Astrocyte of the spinal cord (primary cell): Measurements from ENCODE around the gene CORO1C.

Experiments
- DNase-seq: peaks from one replicate; pipeline ENCODE4 v3.0.0; 2011; ENCODE audit warnings: low read depth, low spot score
- H3K4me3 ChIP-seq: 2 replicates; pipeline ENCODE4 v1.5.1; 2011; ENCODE audit warnings: low read depth, mild to moderate bottlenecking, low read length, moderate library complexity
- in situ Hi-C: cut with HindIII; loops from 2 replicates; pipeline ENCODE4 v1.10.0; 2017; ENCODE audit warnings: low sequenced_read_pairs
- TF ChIP-seq, protein P1 (sequence below): IDR thresholded peaks from 2 replicates; pipeline ENCODE4 v1.5.1; 2012; ENCODE audit warnings: low read depth, mild to moderate bottlenecking, low read length, inconsistent platforms

CORO1C gene

DNA sequence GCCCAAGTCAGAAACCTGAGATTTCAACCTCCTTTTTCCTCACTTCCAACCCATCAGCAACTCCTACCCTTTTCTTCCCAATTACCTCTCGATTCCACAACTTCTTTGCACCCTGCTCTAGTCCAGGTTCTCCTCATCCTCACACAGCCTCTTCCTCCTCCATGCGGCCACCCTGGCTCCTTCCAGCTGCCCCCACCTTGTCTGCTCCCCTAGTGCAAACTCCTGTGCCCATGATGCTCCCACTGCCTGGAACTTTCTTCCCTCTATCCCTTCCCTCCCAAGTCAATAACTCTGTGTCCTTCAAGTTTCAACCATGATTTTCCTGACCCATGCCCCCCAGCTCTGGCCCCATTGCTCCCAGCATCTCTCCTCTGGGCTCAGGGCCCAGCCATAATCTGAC, 115.0 kb downstream of the CORO1C start:
- TF ChIP-seq, protein P1, sequence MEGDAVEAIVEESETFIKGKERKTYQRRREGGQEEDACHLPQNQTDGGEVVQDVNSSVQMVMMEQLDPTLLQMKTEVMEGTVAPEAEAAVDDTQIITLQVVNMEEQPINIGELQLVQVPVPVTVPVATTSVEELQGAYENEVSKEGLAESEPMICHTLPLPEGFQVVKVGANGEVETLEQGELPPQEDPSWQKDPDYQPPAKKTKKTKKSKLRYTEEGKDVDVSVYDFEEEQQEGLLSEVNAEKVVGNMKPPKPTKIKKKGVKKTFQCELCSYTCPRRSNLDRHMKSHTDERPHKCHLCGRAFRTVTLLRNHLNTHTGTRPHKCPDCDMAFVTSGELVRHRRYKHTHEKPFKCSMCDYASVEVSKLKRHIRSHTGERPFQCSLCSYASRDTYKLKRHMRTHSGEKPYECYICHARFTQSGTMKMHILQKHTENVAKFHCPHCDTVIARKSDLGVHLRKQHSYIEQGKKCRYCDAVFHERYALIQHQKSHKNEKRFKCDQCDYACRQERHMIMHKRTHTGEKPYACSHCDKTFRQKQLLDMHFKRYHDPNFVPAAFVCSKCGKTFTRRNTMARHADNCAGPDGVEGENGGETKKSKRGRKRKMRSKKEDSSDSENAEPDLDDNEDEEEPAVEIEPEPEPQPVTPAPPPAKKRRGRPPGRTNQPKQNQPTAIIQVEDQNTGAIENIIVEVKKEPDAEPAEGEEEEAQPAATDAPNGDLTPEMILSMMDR: no peak
- no peak for DNase-seq
- H3K4me3 ChIP-seq: no peak overlapping the region
- in situ Hi-C loops: no loop called here

DNA sequence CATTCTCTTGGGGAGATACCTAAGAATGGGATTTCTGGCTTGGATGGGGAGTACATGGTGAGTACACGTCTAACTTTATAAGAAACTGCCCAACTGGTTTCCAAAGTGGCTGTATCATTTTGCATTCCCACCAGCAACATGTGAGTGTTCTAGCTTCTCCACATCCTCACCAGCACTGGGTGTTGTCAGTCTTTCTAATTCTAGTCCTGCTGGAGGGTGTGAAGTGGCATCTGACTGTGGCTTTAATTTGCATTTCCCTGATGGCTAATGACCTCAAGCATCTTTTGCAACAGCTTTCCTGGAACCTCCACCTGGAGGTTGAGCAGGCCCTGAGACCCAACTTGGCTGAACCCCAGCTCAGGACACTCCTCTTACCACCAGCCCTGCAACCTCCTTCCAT, 115.4 kb downstream of the CORO1C start:
- TF ChIP-seq, protein P1: no peak
- no peak for DNase-seq
- H3K4me3 ChIP-seq: no peak overlapping the region
- in situ Hi-C loops: no loop called here

DNA sequence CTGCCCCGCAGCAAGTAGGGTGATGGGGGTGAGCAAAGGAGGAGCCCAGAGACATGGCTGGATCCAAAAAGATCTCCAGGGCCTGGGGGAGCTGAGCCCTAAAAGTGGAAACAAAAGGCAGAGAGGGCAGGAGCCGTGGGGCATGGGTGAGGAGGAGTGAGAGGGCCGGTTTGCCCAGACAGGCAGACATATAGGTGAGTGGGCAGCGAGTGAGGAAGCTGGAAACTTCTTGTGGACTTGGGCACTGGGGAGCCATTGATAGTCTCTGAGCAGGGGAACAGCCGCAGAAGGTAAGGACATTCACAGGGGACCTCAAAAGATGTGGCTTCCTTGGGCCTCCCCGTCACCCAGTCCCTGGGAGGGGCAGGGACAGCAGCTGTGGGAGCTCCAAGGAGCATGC, 116.7 kb downstream of the CORO1C start:
- TF ChIP-seq, protein P1: no peak
- DNase-seq: no peak
- H3K4me3 ChIP-seq: no peak overlapping the region
- in situ Hi-C loops: no loop called here

DNA sequence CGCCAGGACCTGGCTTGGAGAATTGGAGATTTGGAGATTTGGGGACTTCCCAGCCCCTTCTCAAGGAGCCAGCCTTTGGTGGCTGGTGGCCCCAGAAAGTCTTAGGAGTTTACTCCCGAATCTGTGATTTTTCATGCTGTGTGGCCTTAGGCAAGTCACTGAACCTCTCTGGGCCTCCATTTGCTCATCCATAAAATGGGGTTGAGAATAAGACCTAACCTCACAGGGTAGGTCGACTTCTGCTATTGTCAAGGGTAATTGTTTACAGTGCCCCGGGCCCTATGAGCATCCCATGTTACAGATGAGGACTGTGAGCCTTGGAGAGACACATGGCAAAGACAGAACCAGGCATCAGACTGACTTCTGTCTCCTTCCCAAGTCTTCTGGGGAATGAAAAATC, 117.3 kb downstream of the CORO1C start:
- no peak overlapping the region for H3K4me3 ChIP-seq
- in situ Hi-C loops: no loop called here
- TF ChIP-seq, protein P1: no peak
- no peak for DNase-seq

DNA sequence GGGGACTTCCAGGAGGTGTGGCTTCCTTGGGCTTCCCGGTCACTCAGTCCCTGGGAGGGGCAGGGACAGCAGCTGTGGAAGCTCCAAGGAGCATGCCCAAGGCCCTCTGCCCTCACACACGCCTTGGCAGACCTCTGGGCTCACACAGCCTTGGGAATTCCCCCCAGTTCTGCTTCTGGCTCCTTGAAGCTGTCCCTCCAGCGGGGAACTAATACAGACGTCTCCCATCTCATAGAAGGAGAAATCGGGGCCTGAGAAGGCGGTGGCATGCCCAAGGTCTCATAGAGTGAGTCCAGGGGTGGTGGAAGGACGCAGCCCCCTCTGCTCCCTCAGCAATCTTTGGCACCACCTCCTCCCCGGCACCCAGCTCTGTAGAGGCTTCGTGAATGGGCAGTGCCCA, 117.8 kb downstream of the CORO1C start:
- DNase-seq: no peak
- TF ChIP-seq, protein P1: no peak
- in situ Hi-C loops: no loop called here
- no peak overlapping the region for H3K4me3 ChIP-seq

DNA sequence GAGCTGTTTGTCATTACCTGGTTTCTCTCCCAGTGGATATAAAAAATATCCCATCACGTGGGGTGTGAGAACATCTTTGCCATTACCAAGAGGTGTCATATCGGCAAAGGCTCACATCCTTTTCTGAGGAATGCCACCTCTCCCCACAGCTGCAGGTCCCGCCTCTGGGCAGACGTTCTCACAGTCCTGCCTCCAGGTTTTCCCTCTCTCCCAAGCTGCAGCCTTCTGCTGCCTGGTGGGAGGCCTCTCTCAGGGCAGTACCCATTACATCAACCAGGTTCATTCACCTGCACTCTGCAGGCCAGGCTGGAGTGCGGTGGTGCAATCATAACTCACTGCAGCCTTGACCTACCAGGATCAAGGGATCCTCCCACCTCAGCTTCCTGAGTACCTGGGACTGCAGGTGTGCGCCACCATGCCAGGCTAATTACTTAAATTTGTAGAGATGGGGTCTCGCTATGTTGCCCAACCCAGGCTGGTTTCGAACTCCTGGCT, 118.5 kb downstream of the CORO1C start:
- TF ChIP-seq, protein P1: no peak
- H3K4me3 ChIP-seq: no peak overlapping the region
- in situ Hi-C loops: no loop called here
- no peak for DNase-seq
